GM12864 (cell line): ENCODE measurements around the gene BLOC1S6.

Source experiments
- DNase-seq: peaks from one replicate; pipeline ENCODE4 v3.0.0-alpha.2; 2011; ENCODE audit warnings: low read depth
- H3K4me3 ChIP-seq: 2 replicates; pipeline ENCODE4 v1.5.1; 2011; ENCODE audit warnings: mild to moderate bottlenecking, low read depth, low read length, control low read depth
- CTCF ChIP-seq: IDR thresholded peaks from 2 replicates; pipeline ENCODE4 v1.5.1; 2011; ENCODE audit warnings: low read depth, mild to moderate bottlenecking, moderate library complexity, low read length, control low read depth, inconsistent platforms; ENCODE audit errors: missing control alignments

Gene BLOC1S6

GRCh38 chr15:45587095-45587862 lies at the start of gene BLOC1S6:
BLOC1S6 (plus strand) TSS chr15:45587379; CDS start chr15:45587444, 65 bp downstream.
- peak within 1 kb of the TSS; percentile 87 for H3K4me3 ChIP-seq
- TF ChIP-seq CTCF: no peak
- DNase-seq: peak; percentile 73

GRCh38 chr15:45539680-45540079 lies 47.5 kb upstream of the BLOC1S6 start:
- no peak overlapping the region for H3K4me3 ChIP-seq
- DNase-seq: no peak
- TF ChIP-seq CTCF: no peak

- no peak overlapping the region for H3K4me3 ChIP-seq
- no peak for DNase-seq
- no peak for TF ChIP-seq CTCF
Measured at GRCh38 chr15:45540531-45540930, 46.6 kb upstream of the BLOC1S6 start.

GRCh38 chr15:45543051-45543450 lies 44.1 kb upstream of the BLOC1S6 start:
- H3K4me3 ChIP-seq: no peak overlapping the region
- DNase-seq: no peak
- no peak for TF ChIP-seq CTCF

- no peak for TF ChIP-seq CTCF
- DNase-seq: no peak
Measured at GRCh38 chr15:45544266-45545023, 42.7 kb upstream of the BLOC1S6 start.

GRCh38 chr15:45546789-45547188 lies 40.4 kb upstream of the BLOC1S6 start:
- DNase-seq: no peak
- no peak overlapping the region for H3K4me3 ChIP-seq
- TF ChIP-seq CTCF: no peak

More at GRCh38 chr15:45544266-45545023, 42.7 kb upstream of the BLOC1S6 start:
- H3K4me3 ChIP-seq: no peak overlapping the region
